RWPE2 (cell line): Measurements from ENCODE around the gene SMIM26.

Source experiments
- ATAC-seq: fragments of 200-7000 bp; cut with Tn5 transposase; 3 replicates; pipeline ENCODE4 v1.9.1; 2021; ENCODE audit warnings: low read depth
- DNase-seq: peaks from one replicate; pipeline ENCODE4 v3.0.0-alpha.2; 2020; ENCODE audit warnings: low spot score
- H3K27ac ChIP-seq: fragments of 450-650 bp; 2 replicates; pipeline ENCODE4 v1.5.1; 2017; ENCODE audit warnings: mild to moderate bottlenecking; ENCODE audit not compliant: poor library complexity, severe bottlenecking
- H3K27me3 ChIP-seq: fragments of 250-450 bp; sonication (Bioruptor Pico); 2 replicates; pipeline ENCODE4 v1.5.1; 2021; ENCODE audit warnings: mild to moderate bottlenecking, moderate library complexity; ENCODE audit not compliant: insufficient read depth, poor library complexity, severe bottlenecking
- H3K36me3 ChIP-seq: fragments of 250-450 bp; sonication (Bioruptor Pico); 2 replicates; pipeline ENCODE4 v1.5.1; 2020; ENCODE audit warnings: low read depth, mild to moderate bottlenecking, moderate library complexity
- H3K4me1 ChIP-seq: fragments of 250-450 bp; sonication (Bioruptor Pico); 2 replicates; pipeline ENCODE4 v1.5.1; 2021; ENCODE audit warnings: mild to moderate bottlenecking, moderate library complexity; ENCODE audit not compliant: insufficient read depth, poor library complexity, severe bottlenecking
- H3K4me3 ChIP-seq: fragments of 250-450 bp; sonication (Bioruptor Pico); 2 replicates; pipeline ENCODE4 v1.5.1; 2021; ENCODE audit warnings: mild to moderate bottlenecking, moderate library complexity; ENCODE audit not compliant: severe bottlenecking
- H3K9me3 ChIP-seq: fragments of 250-450 bp; sonication (Bioruptor Pico); 2 replicates; pipeline ENCODE4 v1.5.1; 2021; ENCODE audit warnings: mild to moderate bottlenecking, moderate library complexity; ENCODE audit not compliant: severe bottlenecking
- TF ChIP-seq, protein P1 (sequence below): fragments of 450-650 bp; IDR thresholded peaks from one replicate; pipeline ENCODE4 v1.5.1; 2017; ENCODE audit warnings: mild to moderate bottlenecking, moderate library complexity; ENCODE audit not compliant: poor library complexity, severe bottlenecking

Gene SMIM26

DNA sequence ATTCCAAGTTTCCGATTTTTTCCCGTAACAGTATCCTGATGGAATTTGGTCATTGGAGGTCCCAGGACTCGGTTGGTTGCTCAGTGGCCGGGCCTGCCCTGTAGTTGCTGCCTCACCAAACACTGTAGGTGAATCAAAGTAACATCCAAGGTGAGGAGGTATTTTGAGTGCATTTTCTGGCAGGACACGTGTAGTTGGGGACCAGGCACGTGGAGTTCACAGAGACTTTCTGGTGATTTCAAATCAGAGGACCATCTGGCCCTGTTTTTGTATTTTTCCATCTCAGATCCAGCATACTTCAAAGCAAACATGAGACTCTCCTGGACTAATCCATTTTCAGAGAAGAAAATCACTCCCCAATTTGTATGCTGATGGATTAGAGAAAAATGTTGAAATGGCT is 10.7 kb downstream of the SMIM26 start:
- Histone ChIP-seq H3K27me3 (no peaks in the 10 kb centered on the region), H3K36me3 (no peaks in the 10 kb centered on the region), H3K4me1 (no peaks in the 10 kb centered on the region), H3K27ac (no peak overlapping the region), H3K4me3 (no peak overlapping the region), H3K9me3 (no peaks in the 10 kb centered on the region)
- TF ChIP-seq, protein P1, sequence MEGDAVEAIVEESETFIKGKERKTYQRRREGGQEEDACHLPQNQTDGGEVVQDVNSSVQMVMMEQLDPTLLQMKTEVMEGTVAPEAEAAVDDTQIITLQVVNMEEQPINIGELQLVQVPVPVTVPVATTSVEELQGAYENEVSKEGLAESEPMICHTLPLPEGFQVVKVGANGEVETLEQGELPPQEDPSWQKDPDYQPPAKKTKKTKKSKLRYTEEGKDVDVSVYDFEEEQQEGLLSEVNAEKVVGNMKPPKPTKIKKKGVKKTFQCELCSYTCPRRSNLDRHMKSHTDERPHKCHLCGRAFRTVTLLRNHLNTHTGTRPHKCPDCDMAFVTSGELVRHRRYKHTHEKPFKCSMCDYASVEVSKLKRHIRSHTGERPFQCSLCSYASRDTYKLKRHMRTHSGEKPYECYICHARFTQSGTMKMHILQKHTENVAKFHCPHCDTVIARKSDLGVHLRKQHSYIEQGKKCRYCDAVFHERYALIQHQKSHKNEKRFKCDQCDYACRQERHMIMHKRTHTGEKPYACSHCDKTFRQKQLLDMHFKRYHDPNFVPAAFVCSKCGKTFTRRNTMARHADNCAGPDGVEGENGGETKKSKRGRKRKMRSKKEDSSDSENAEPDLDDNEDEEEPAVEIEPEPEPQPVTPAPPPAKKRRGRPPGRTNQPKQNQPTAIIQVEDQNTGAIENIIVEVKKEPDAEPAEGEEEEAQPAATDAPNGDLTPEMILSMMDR, result no peak
- ATAC-seq, result no peak
- DNase-seq, result no peak

DNA sequence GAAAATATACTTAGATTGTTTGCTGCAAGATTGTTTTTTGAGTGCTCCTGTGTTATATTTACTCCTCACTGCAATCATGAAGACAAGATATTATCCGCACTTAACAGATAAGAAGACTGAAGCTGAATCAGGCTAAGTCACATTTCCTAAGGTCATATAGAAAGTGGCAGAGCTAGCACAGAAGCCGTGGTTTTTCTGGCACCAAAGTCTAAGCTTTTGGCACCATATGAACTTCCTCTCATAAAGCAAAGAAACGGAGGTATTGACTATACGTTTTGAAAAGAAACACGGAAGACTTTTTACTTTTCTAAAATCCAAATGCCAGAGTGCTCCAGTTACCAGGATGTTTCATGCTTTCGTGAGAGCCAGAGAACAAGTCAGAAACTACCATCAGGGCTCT is 11.3 kb downstream of the SMIM26 start:
- no peaks in the 10 kb centered on the region for H3K4me1 ChIP-seq
- H3K27me3 ChIP-seq, result no peaks in the 10 kb centered on the region

DNA sequence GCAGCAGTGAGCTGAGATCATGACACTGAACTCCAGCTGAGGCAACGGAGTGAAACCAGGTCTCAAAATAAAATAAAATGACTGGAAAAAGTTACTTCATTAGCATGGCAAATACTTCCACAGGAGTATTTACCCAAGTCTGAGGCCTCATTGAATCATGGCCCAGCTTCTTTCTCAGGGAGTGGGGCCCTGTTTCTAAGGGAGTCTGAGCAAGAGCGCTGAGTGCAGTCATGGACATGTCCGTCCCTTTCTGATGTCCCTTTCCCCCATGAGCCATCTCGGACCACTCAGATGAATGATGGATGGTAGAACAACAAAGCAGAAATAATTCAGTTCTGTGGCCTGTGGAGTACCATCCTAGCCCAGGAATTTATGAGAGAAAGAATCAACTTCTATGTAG is 12.8 kb downstream of the SMIM26 start:
- Histone ChIP-seq H3K4me1 (no peaks in the 10 kb centered on the region), H3K27me3 (no peaks in the 10 kb centered on the region), H3K4me3 (no peak overlapping the region), H3K36me3 (no peaks in the 10 kb centered on the region), H3K27ac (no peak overlapping the region), H3K9me3 (no peaks in the 10 kb centered on the region)
- DNase-seq (no peak), ATAC-seq (no peak)
- TF ChIP-seq, protein P1, result no peak

More for the DNA sequence above, 11.3 kb downstream of the SMIM26 start:
- TF ChIP-seq, protein P1, result no peak
- no peak overlapping the region for H3K4me3 ChIP-seq
- H3K27ac ChIP-seq, result no peak overlapping the region
- DNase-seq, result no peak
- no peaks in the 10 kb centered on the region for H3K36me3 ChIP-seq
- ATAC-seq, result no peak
- no peaks in the 10 kb centered on the region for H3K9me3 ChIP-seq

DNA sequence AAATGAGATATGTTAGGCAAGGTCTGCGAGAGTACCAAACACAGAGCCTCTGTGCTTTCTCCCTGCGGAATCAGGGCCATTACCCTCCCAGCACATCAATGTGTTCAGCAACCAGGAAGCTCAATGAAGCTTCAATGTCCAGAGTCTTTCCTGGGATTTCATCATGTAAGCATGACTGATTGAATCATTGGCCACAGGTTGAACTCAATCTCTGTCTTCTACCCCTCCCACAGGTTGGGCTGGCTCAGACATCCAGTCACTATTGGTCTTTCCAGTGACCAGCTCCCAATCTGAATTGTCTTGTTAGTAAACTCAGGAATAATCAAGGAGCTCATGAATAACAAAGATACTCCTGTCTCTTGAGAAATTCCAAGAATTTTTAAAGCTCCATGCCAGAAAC is 17.9 kb downstream of the SMIM26 start:
- no peak for DNase-seq
- H3K27me3 ChIP-seq, result no peaks in the 10 kb centered on the region

More for the DNA sequence above, 17.9 kb downstream of the SMIM26 start:
- H3K4me3 ChIP-seq, result no peak overlapping the region
- peaks cover 10% of the 10 kb centered on the region for H3K4me1 ChIP-seq
- ATAC-seq, result peak; percentile 35; the same call in 2 of the 3 replicates
- H3K36me3 ChIP-seq, result no peaks in the 10 kb centered on the region
- H3K9me3 ChIP-seq, result no peaks in the 10 kb centered on the region
- H3K27ac ChIP-seq, result no peak overlapping the region
- TF ChIP-seq, protein P1, result no peak
